ENCODE data around the gene TAF5L.
"Not testable (repeated sequence)": the region's sequence is repeated elsewhere in the genome, so short reads cannot be mapped to it uniquely, and the experiment has no call there.

Gene TAF5L

DNA sequence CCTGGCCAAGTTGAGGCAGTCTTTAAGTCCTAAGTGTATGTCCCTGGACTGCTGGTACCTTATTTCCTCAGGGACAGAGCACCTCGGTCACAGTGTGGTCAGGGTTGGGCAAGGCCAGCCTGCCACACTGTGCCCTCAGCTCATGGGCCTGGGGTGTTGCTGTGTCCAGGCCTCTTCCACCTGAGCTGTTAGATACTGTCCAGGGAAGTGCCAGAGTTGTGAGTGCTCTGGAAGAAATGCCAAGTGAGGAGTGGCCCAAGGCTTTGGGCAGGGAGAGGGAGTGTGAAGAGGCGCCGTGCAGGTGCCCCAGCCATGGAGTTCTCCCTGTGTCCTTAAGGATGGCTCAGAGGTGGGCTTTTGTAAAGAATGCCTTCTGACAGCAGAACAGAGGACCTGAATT lies 15.4 kb upstream of the TAF5L start:
- no peak for DNase-seq

DNA sequence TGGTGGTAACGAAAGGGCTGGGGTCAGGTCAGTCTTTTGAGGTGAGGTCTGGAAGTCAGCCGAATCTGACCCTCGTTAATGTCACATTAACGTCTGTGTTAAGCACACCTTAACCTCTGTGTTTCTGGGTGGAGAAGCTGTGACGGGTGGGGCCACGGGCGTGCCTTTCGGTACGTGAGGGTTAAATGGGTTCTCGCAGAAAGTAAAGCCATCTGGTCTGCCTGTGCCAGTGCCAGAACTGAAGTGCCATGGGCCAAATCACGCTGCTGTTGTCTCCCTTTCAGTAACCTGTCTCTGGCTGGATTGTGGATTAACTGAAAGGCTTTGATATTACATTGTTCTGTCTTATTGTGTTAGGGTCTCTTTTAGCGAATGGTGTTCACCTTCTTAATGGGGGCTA lies 14.5 kb upstream of the TAF5L start:
- DNase-seq: no peak

DNA sequence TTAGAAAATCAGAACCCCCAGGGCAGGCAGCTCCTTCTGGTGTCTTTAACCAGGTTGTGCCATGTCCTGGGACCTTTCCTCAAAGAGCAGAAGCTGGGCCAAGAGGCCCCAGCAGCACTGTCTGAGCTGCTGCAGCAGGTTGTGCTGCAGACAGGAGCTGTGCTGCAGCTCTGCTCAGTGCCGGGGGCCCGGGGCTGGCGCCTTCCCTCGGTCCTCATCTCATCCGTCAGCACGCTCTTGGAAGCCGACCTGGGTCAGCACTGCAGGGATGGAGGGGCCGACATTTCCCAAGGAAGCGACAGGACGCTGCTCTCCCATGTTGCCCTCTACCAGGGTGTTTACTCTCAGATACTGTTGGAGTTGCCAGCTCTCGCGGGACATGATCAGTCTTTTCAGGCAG lies 11.8 kb upstream of the TAF5L start:
- DNase-seq: no peak

DNA sequence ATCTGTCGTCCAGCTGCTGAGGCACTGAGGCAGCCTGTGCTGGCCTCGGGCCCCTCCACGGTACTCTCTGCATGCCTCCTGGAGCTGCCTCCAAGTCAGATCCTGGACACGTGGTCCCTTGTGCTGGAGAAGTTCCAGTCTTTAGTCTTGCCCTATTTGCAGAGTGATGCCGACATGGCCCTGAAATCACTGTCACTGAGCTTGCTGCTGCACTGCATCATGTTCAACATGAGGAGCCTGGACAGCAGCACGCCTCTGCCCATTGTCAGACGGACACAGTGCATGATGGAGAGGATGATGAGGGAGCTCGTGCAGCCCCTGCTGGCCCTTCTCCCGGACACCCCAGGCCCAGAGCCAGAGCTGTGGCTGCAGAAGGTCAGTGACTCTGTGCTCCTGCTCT lies 10.1 kb upstream of the TAF5L start:
- DNase-seq: no peak

DNA sequence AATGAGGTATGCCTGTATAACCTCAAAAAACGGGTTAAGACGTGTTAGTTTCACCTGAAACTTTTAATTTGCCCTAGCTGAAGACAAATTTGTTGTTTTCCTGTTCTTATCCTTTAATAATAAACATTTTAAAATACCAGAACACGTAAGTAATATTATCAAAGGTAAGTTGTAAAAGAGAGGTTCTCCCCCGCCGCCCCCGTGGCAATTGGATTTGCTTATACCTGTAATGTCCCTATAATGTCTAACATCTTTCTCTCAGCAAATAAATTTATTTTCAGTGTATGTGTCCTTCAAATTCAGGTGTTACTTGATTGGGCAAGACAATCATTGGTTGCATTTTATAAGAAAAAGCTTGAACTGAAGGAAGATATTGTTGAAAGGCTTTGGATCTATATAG lies 6.0 kb upstream of the TAF5L start:
- no peak for DNase-seq

DNA sequence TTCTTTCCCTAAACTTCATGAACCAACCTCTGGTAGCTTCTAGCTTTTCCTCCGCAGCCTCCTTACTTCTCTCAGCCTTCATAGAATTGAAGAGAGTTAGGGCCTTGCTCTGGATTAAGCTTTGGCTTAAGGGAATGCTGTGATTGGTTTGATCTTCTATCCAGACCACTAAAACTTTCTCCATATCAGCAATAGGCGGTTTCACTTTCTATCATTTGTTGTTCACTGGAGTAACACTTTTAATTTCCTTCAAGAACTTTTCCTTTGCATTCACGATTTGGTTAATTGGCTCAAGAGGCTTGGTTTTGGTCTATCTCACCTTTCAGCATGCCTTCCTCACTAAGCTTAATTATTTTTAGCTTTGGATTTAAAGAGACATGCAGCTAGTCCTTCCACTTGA lies 5.2 kb upstream of the TAF5L start:
- DNase-seq: no peak

DNA sequence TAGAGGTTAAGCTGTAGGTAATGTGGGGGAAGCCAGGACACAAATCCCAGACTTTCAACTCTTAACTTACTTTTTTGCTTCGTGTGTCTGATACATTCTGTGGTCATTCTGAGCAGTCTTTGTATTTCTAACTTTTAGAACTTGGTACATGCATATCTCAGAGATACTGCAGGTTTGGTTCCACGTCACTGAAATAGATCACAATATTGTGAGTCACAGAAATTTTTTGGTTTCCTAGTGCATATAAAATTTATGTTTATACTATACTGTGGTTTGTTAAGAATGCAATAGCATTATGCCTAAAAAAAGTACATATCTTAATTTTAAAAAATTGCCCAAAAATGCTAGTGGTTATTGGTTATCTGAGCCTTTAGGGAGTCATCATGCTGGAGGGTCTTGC lies 3.3 kb upstream of the TAF5L start:
- peak; percentile 70 for DNase-seq

DNA sequence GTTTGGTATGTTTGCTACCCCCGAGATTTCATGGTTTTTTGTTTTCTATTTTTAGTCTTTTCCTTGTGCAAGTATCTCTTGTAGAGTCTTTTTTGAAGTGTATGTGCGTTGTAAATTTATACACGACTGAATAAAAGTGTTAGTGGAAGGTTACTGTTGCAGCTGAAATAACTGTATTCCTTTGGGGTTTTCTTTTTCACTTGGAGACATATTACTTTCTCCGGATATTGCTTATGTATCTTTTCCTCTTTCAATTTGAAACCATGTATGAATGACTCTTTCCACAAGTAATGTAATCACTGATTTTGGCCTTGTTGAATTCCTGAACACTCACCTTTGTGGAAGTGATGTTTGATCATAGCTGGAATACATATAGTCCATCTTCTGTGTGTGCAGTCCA lies 1.1 kb upstream of the TAF5L start:
- no peak for DNase-seq

DNA sequence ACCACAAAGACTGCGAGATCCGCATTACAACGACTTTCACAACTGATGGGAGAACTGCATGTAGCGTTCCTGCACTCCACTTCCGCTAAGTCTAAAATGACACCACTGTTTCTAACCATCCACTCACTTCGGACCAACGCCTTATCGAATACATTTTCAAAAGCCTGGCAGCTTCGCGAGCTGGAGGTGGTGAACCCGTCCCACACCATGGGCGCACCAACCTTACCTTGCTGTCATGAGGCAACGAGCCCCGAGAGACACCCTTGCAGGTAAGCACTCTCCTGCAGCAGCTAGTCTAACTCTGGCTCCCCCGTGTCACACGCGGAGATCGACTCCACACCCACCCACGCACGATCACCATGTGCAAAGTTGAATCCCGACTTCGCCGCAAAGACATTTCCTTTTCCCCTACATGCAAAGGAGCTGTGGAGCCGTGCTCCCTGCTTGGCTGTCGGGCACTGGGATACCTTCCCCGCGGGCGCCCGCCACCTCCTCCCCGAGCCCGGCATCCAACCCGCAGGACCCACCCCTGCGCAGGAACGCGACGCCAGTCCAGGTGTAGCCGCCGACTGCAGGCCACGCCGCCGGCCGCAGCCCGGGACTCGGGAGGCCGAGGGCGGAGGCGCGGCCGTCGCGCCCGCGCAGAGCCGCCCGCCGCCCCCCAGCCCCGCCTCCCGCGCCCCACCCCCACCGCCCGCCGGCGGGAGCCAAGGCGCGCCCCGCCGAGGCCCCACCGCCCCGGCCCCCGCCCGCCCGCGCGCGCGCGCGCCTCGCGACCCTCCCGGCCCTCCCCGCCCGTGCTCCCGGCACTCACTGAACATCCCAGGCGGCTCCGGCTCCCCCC lies 629 bp downstream of the TAF5L start:
- DNase-seq: peak; percentile 50

DNA sequence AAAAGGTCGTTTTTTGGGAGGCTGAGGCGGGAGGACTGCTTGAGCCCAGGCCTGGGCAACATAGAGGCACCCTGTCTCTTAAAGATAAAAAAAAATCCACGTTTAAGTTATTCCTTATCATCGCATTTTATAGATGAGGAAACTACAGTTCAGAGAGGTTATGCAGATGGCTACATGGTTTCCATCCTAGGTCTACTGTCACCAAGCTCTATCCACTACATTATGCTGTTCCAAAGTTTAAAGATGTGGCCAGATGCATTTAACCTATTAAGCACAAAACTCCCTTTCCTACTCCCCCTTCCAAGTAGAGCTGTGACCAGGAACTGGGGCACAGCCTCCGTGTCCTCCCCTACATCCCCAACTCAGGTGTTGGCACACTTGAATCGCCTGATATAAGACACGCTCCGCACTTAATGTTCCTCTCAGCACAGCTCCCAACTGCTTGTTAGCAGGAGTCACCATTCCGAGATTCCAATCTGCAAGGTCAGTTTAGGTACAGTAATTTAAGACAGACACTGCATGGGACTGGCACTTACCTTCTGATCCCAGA lies 1.3 kb downstream of the TAF5L start:
- no peak for DNase-seq

DNA sequence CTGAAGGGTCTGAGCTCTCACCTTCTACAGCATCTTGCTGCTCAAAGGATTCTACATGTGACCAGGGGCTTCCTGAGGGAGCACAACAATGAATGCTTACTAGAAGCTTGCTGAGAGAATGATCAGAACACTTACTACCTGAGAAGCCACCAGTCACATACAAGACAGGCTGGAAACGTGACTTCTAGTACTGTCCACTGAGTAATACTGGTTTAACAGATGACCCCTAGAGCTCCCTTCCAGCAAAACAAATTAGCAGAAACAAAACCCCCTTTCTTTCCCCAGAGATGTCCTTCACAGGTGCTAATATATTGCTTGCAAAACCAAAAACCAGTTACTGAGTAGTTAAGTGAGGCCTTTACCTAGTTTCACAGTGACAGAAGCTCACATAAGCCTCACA lies 2.1 kb downstream of the TAF5L start:
- no peak for DNase-seq

DNA sequence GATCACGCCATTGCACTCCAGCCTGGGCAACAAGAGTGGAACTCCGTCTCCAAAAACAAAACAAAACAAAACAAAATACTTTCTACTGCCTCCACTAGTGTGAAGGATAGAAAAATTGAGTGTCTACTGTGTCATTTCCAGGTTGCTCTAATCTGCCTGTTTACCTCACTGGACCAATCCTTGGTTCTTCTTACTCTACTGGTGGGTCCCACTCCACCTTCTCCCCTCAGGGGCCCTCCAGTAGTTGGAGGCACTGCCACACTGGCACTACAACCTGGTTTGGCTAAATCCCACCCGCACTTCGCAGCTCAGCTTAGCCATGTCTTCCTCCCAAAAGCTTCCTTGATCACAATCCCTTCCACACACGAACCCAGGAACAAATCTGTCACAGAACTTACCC lies 2.7 kb downstream of the TAF5L start:
- no peak for DNase-seq

DNA sequence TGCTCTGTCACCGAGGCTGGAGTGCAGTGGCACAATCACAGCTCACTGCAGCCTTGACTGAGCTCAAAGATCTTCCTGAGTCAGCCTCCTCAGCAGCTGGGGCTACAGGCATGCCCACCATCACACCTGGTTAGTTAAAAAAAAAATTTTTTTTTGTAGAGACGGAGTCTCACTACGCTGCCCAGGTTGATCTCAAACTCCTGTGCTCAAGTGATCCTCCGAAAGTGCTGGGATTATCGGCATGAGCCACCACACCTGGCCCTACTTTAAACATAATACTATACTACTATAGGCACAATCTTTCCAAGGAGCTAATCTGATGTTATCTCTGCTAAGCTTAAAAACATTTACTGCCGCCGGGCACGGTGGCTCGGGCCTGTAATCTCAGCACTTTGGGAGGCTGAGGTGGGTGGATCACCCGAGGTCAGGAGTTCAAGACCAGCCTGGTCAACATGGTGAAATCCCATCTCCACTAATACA lies 3.2 kb downstream of the TAF5L start:
- DNase-seq: not testable (repeated sequence)

DNA sequence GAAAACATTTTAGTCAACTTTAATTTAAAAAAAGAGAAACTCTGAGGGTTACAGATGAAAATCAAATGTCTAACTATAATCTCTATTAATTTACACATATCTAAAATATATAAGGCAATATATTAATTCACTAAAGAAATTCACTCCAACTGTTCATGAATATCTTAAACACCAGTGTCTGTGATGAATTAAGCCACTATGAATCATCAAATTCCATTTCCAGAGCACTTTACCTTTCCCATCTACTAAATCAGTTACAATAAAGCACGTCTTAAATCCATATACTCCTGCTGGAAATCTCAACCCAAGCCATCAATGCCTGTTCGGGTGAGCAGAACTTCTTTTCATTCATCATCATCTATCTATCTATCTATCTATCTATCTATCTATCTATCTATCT lies 4.3 kb downstream of the TAF5L start:
- DNase-seq: peak; percentile 27

DNA sequence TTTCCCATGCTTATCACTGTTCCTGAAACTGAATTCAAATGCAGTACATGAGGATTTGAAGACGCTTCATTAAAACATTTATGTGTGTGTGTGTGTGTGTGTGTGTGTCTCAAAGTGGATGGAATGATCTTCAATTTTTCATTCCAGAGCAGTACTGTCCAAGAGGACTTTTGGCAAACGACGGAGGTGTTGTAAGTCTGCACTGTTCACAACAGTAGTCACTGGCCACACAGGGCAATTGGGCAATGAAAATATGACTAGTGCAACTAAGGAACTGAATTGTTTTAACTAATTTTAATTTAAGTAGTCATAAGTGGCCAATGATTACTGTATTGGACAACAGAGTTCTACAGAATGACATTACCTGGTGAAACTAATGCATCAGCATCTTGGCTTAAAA lies 5.0 kb downstream of the TAF5L start:
- no peak for DNase-seq

DNA sequence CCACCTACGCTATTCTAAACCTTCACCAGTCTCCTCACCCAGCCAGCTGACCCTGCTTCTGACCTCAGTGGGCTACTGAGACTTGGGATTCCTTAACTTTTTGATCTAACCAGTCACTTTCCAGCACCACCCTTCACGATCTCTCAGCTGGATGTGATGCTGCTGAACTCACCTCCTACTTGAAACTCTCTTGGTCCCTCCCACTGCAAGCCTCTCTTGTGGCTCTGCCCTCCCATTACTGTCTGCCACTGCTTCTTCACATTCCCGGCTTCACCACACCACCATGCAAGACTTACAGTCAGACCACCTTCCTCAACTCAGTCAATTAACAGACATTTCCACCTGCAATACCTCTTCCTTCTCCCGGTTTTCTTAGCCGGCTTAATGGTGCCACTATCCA lies 6.3 kb downstream of the TAF5L start:
- DNase-seq: no peak

DNA sequence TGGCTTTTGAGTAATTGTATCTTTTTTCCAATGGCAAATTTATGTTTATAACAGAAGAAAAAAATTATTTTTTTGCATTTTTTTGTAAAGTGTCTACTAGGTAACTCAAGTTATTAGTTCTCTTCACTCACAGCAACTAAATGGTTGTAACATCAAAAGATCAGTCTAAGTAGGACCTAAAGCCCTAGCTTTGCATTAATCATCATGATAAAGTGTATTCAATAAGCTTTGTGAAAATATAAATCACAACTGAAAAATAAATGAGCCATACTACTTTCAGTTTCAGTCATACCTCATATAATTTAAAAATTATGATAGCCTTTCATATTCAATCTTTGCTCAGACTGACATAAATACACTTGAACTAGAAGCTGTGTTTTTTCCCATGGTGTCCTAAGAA lies 6.9 kb downstream of the TAF5L start:
- DNase-seq: no peak

DNA sequence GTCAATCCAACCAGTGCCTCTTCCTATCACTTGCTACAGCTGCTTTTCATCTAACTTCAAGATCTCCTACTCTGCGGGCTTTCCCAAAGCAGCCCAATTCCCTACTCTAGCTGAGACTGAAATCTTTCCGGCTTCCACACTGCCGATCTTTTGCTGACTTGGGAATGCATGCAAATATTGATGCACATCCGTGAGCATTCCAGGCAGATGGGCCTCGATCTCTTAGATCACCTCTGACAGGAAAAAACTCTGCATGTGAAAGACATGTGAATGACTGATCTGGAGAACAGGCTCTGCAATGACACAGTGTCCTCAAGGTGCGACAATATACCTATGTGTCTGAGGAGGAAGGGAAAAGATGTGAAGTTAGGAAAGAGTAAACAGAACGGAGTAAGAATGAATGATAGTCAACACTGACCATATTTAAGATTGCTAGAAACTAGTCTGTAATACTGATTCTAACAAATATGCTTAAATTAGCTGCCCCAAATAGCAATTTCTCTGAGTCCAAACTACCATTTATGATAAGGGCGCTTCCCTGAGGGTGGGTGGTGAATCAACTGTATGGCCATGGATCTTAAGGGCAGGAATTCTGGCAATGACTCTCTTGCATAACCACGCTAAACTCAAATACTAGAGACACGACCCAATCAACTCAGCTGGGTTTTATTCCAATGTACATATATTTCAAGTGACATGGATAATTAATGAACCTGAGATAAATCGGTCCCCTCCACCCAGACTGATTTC lies 8.4 kb downstream of the TAF5L start:
- no peak for DNase-seq

DNA sequence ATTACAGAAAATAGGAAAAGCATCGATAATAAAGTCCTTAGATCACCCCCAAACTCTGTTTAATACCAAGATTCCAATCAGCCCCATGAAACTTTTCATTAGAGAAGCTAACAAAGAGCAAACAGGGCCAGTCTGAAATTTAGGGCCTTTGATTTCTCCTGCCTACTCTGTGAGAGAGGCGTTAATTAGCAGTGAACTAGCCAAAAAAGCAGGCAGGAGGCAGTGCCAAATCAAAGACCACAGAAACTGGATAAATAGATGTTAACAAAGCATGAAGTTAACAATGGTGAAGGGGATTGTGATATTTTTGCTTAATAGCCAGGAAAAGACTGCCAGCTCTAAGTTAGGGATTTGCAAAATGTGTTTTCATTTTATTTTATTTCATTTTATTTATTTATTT lies 11.2 kb downstream of the TAF5L start:
- DNase-seq: no peak

DNA sequence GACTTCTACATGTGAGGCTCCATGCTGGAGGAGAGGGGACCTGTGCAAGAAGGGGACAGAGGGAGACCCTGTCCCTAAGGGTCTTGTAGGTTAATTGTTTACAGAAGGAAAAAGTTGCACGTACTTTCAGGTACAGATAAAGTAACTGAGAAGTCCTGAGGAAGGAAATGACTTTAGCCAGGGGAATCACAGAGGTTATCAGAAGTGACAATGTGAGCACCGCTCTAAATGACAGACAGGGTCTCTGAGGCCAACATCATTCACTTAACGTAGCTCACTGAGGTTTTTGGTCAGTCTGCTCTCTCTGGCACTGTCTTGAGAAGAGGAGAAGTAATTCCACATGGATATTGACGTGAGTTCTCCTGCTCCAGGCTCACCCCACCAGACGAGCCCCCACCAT lies 12.0 kb downstream of the TAF5L start:
- no peak for DNase-seq

DNA sequence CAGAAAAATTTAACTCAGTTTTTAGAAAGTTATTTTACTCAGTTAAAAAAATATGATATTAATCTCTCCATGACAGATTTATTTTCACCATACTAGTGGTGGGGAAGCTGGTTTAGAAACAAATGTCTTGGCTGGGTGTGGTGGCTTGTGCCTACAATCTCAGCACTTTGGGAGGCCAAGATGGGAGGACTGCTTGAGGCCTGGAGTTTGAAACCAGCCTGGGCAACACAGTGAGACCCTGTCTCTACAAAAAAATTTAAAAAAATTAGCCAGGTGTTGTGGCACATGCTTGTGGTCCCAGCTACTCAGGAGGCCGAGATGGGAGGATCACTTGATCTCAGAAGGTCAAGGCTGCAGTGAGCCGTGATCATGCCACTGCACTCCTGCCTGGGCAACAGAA lies 17.3 kb downstream of the TAF5L start:
- no peak for DNase-seq

DNA sequence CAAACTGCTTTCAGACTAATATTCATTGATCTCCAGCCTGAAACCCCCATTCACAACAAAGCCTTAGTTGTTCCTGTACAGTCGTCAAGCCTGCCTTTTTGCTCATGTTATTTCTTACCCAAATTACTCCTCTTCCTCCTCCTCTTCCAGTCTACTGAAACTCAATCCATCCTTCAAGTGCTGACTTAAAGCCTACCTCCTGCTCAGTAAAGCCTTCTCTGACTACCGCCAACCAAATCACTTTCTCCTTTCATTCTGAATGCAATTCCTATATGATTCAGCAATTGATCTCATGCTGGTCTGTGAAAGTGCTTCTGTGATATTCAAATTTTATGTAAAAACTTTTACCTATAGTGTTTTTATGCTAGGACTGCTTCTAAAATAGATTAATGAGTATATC lies 18.6 kb downstream of the TAF5L start:
- DNase-seq: no peak

DNA sequence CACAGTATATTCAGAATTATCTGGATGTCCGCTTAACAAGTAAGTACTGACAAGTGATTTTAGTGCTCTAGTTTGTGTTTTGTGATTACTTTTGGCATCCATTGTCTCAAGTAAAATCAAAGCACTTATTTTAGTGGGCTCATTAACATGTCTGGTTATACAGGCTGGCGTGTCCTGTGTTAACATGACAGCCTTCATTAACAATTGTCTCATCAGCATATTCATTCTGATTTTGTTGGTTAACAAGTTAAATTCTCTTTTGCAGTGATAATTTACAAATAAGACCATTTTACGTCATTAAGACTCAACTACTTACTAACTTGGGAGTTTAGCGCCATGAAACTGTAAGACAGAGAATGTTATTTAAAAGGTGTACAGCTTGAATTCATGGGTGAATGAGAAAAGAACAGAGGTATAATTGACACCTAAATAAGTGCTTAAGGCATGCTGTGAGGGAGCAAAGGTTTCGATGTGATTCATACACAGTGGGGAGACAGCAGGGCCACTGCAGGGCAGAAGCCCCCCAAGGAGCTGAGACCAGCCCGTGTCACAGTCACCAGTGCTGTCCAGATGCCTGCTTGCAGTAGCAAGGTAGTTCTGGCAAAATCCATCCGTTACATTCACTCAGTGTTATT lies 22.4 kb downstream of the TAF5L start:
- no peak for DNase-seq

DNA sequence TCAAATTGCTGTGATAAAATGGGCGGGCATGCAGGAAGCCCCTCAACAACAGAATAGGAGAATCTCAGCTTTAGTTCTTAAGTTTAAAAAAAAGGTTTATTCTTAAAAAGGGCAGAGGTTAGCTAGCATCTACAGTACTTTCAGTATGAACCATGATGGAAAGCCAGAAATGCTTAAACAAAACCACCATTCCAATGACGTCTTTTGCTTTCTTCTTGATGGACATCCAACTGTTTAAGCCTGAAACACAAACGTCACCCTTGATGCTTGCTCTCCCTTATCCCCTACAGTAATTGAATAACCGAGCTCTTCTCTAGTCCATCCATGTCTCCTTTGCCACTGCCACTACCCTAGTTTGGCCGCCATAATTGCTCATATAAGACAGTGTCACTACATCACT lies 25.7 kb downstream of the TAF5L start:
- DNase-seq: no peak
